Colonic mucosa (tissue), 4 donors: ENCODE data around the gene ANXA2. TPM values are rescaled to one million over a fixed set of nuclear protein-coding genes. Genes with fewer than 3 reads are reported as not detected.

ENCODE experiments used
- DNase-seq: peaks from one replicate; pipeline ENCODE4 v3.0.0-alpha.2; 2020
- H3K27ac ChIP-seq: fragments of 200-600 bp; one replicate; pipeline ENCODE4 v1.8.0; 2021
- H3K27me3 ChIP-seq: fragments of 200-600 bp; one replicate; pipeline ENCODE4 v1.8.0; 2021
- H3K36me3 ChIP-seq: fragments of 200-600 bp; one replicate; pipeline ENCODE4 v1.8.0; 2021
- H3K4me1 ChIP-seq: fragments of 200-600 bp; one replicate; pipeline ENCODE4 v1.8.0; 2021; ENCODE audit warnings: mild to moderate bottlenecking
- H3K4me3 ChIP-seq: fragments of 200-600 bp; one replicate; pipeline ENCODE4 v1.8.0; 2021
- H3K9ac ChIP-seq, 2 donors: one replicate each; pipeline ENCODE4 v1.7.0; 2013; ENCODE audit warnings: control low read depth in 2 of 2, low read depth in 2 of 2, low read length in 2 of 2
- H3K9me3 ChIP-seq: fragments of 200-600 bp; one replicate; pipeline ENCODE4 v1.8.0; 2021
- CTCF ChIP-seq: fragments of 200-600 bp; IDR thresholded peaks from one replicate; pipeline ENCODE4 v1.8.0; 2022; ENCODE audit warnings: antibody characterized with exemption, mild to moderate bottlenecking
- intact Hi-C: fragments of 100-400 bp; cut with DNase I; formaldehyde crosslinking; loops from one replicate; pipeline ENCODE4 v1.14.1; 2022
- total RNA-seq, 2 donors: library from RNA; stranded (reverse); fragmentation: NEBNext Ultra II Directional in 1 of 2; extraction: Animal tissue kit (Norgen Biotek cat#: 25700) in 1 of 2; gene quantifications; one replicate each; pipeline ENCODE4 v1.2.1, GENCODE V29; 2021
- donor health status: healthy.
- donor health status: DM: no; HTN: no; CAD: no.
- donor health status: DM: no; HTN: no; CAD: no.

ANXA2 gene
- total RNA-seq, 2 donors from 2014 or later, result 813 to 816 TPM

- Histone ChIP-seq H3K27me3 (no peaks in the 10 kb centered on the region), H3K4me3 (no peak overlapping the region), H3K27ac (peak overlapping the region; percentile 54), H3K9ac (peak overlapping the region in 1 of 2 donors; percentile 43), H3K36me3 (peaks cover 4% of the 10 kb centered on the region), H3K4me1 (peaks cover 3% of the 10 kb centered on the region), H3K9me3 (no peaks in the 10 kb centered on the region)
- DNase-seq, result peak; percentile 44
- no peak for TF ChIP-seq CTCF
- intact Hi-C loops, result no loop called here
Measured at GRCh38 chr15:60379525-60380274, 18.1 kb downstream of the ANXA2 start.

- DNase-seq, result no peak
- H3K36me3 ChIP-seq, result peaks cover 4% of the 10 kb centered on the region
- peaks cover 3% of the 10 kb centered on the region for H3K4me1 ChIP-seq
- TF ChIP-seq CTCF, result no peak
- intact Hi-C loops, result no loop called here
- no peak overlapping the region for H3K27ac ChIP-seq
- H3K9ac ChIP-seq, result no peak overlapping the region
- H3K4me3 ChIP-seq, result no peak overlapping the region
- no peaks in the 10 kb centered on the region for H3K9me3 ChIP-seq
- no peaks in the 10 kb centered on the region for H3K27me3 ChIP-seq
Measured at GRCh38 chr15:60379185-60379524, 18.6 kb downstream of the ANXA2 start.

- TF ChIP-seq CTCF, result no peak
- no peak overlapping the region for H3K9ac ChIP-seq
- H3K9me3 ChIP-seq, result no peaks in the 10 kb centered on the region
- peaks cover 12% of the 10 kb centered on the region for H3K4me1 ChIP-seq
- no peak overlapping the region for H3K4me3 ChIP-seq
- intact Hi-C loops, result no loop called here
- H3K27ac ChIP-seq, result no peak overlapping the region
- H3K27me3 ChIP-seq, result no peaks in the 10 kb centered on the region
- DNase-seq, result no peak
- peaks cover 4% of the 10 kb centered on the region for H3K36me3 ChIP-seq
Measured at GRCh38 chr15:60376677-60377095, 21.1 kb downstream of the ANXA2 start.

GRCh38 chr15:60375306-60375705, 22.5 kb downstream of the ANXA2 start:
- H3K9ac ChIP-seq, result no peak overlapping the region
- peaks cover 21% of the 10 kb centered on the region for H3K4me1 ChIP-seq
- DNase-seq, result no peak
- no peak overlapping the region for H3K4me3 ChIP-seq
- peak overlapping the region; percentile 19 for H3K27ac ChIP-seq
- no peaks in the 10 kb centered on the region for H3K27me3 ChIP-seq
- intact Hi-C loops, result no loop called here
- no peak for TF ChIP-seq CTCF
- no peaks in the 10 kb centered on the region for H3K9me3 ChIP-seq
- H3K36me3 ChIP-seq, result peaks cover 4% of the 10 kb centered on the region

GRCh38 chr15:60374628-60375081, 23.1 kb downstream of the ANXA2 start:
- H3K4me3 ChIP-seq, result no peak overlapping the region
- peak overlapping the region; percentile 19 for H3K27ac ChIP-seq
- no peak for DNase-seq
- H3K9ac ChIP-seq, result peak overlapping the region in 1 of 2 donors; percentile 3
- TF ChIP-seq CTCF, result no peak
- no peaks in the 10 kb centered on the region for H3K9me3 ChIP-seq
- H3K36me3 ChIP-seq, result no peaks in the 10 kb centered on the region
- H3K4me1 ChIP-seq, result peaks cover 21% of the 10 kb centered on the region
- intact Hi-C loops, result no loop called here
- H3K27me3 ChIP-seq, result no peaks in the 10 kb centered on the region
